VCaP (cell line): ENCODE results near the gene RYR2.

Experiments
- H3K27ac ChIP-seq: fragments of 450-650 bp; 2 replicates; pipeline ENCODE4 v1.5.1; 2017
- CTCF ChIP-seq: fragments of 450-650 bp; conservative IDR thresholded peaks from 2 replicates; pipeline ENCODE4 v1.5.1; 2017; ENCODE audit warnings: mild to moderate bottlenecking, moderate library complexity

RYR2 gene

DNA sequence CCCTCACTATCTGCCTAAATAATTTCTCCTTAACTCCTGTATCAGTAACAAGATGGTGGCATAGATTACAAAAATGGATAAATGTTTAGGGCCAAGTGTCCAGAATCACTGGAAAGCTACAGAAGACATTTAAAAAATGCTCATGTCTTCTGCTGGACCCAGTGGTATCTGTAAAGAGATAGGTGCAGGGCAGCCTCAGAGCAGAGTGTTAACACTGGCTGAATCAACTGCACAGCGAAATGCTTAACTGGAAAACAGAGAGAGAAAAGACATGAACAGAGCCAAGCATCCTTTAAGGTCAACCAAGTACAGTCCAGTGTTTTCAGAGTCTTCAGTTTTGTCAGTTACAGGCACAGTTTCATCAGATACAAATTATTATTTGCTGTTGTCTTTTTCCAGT, 429.4 kb downstream of the RYR2 start:
- H3K27ac ChIP-seq = no peak overlapping the region
- no peak for TF ChIP-seq CTCF

DNA sequence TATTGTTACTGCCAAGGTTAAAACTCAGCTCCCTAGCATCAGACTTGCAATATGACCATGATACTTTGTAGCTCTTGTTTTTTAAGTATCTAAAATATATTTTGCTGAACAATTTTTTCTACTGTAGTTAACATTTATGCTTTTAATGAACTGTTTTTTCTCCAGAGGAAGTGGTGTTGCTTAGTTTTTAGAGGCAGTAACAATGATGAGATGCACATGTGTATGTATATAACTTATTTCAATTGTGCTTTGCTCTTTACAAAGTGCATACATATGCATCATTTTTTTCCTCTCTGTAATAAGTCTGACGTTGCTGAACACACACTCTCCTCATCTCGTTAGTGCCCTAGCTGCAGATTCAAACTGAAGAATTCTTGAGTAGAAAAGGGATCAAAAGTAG, 430.0 kb downstream of the RYR2 start:
- no peak for TF ChIP-seq CTCF
- no peak overlapping the region for H3K27ac ChIP-seq

DNA sequence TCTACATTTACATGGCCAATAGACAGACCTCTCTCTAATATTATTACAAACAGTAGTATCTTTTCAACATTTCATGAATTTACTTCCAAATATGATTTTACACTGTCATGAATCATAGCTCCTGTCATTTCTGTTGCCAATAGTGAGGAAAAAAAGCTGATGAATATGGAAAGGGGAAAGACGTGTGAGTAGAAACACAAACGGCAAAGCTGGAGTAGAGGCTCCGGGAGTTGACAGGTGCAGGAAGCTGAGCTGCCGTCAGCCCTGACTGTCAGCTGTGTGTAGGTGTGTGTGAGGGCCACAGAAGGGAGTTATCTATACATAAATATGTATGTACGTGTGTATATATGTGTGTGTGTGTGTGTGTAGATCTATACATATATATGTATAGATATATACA, 431.9 kb downstream of the RYR2 start:
- H3K27ac ChIP-seq = no peak overlapping the region
- TF ChIP-seq CTCF = no peak

DNA sequence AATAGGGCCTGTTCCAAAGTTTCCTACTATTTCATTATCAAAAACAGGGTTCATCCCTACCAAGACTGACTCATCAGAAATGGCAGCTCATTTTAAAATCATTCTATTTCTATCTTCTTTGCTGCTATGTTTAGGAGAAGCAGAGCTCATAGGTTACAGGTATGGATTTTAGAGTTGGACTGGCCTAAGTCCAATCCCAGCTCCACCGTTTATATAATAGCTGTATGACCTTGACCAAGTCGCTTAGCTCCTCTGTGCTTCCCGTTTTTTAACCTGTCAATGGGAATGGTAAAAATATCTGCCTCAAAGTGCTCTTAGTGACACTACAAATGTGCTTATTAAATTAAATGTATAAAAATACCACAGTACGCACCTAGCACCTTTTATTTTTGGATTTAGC, 436.1 kb downstream of the RYR2 start:
- no peak for TF ChIP-seq CTCF
- H3K27ac ChIP-seq = no peak overlapping the region

GRCh38 chr1:237478842-237479241, 436.9 kb downstream of the RYR2 start:
- no peak overlapping the region for H3K27ac ChIP-seq
- no peak for TF ChIP-seq CTCF

GRCh38 chr1:237482777-237483176, 440.8 kb downstream of the RYR2 start:
- no peak for TF ChIP-seq CTCF
- no peak overlapping the region for H3K27ac ChIP-seq

- TF ChIP-seq CTCF = 0 out of 2 replicates have a peak, but pooled peaks have one; percentile 7
- no peak overlapping the region for H3K27ac ChIP-seq
Observed at GRCh38 chr1:237492359-237492758, 450.4 kb downstream of the RYR2 start.

GRCh38 chr1:237500566-237500965, 458.6 kb downstream of the RYR2 start:
- TF ChIP-seq CTCF = no peak
- H3K27ac ChIP-seq = no peak overlapping the region
